H1 (cell line): ENCODE data around the gene SPACA4. TPM values are rescaled to one million over a fixed set of nuclear protein-coding genes. Genes with fewer than 3 reads are reported as not detected.

ENCODE experiments used
- CTCF ChIA-PET: fragments of 300-600 bp; sonication (Branson Sonifier 250); formaldehyde crosslinking; loops from one replicate; lab custom pipeline; 2021; ENCODE audit not compliant: partially characterized antibody; lab: Charles Lee
- POLR2A ChIA-PET: fragments of 300-600 bp; sonication (Branson Sonifier 250); formaldehyde crosslinking; loops from one replicate; lab custom pipeline; 2021; ENCODE audit warnings: inconsistent platforms; ENCODE audit not compliant: partially characterized antibody; lab: Charles Lee
- DNase-seq, 2 experiments: peaks; one replicate each; pipeline versions ENCODE4 v3.0.0 to v3.0.0-alpha.2; 2010 to 2022; ENCODE audit warnings: low spot score in 2 of 2, low read depth in 1 of 2, mixed read lengths in 1 of 2
- FAIRE-seq: peaks from 2 replicates; lab custom pipeline; 2011; peaks lifted over from hg19 to GRCh38; lab: Jason Lieb, UNC
- H2AFZ ChIP-seq: 2 replicates; pipeline ENCODE4 v1.8.1; 2012; ENCODE audit warnings: low read length, inconsistent platforms
- H2AK5ac ChIP-seq: 2 replicates; pipeline ENCODE4 v1.6.1; 2013; ENCODE audit warnings: low read depth, low read length
- H2BK120ac ChIP-seq: replicated peaks from 2 replicates; pipeline ENCODE3; 2013; ENCODE audit warnings: low read depth, low read length, inconsistent platforms
- H2BK12ac ChIP-seq: 2 replicates; pipeline ENCODE4 v1.6.1; 2013; ENCODE audit warnings: low read depth, low read length
- H2BK15ac ChIP-seq: 2 replicates; pipeline ENCODE4 v1.6.1; 2013; ENCODE audit warnings: low read length
- H2BK20ac ChIP-seq: 2 replicates; pipeline ENCODE4 v1.6.1; 2013; ENCODE audit warnings: low read length
- H2BK5ac ChIP-seq: 2 replicates; pipeline ENCODE4 v1.6.1; 2013; ENCODE audit warnings: low read depth, low read length
- H3K14ac ChIP-seq: 2 replicates; pipeline ENCODE4 v1.6.1; 2013; ENCODE audit warnings: inconsistent platforms; ENCODE audit not compliant: insufficient read length
- H3K18ac ChIP-seq: 2 replicates; pipeline ENCODE4 v1.6.1; 2013; ENCODE audit warnings: low read length; ENCODE audit errors: extremely low read depth
- H3K23ac ChIP-seq: 2 replicates; pipeline ENCODE4 v1.6.1; 2013; ENCODE audit warnings: inconsistent platforms; ENCODE audit not compliant: insufficient read length
- H3K23me2 ChIP-seq: 2 replicates; pipeline ENCODE4 v1.6.1; 2013; ENCODE audit warnings: low read depth, low read length
- H3K27ac ChIP-seq: 2 replicates; pipeline ENCODE4 v1.6.1; 2011; ENCODE audit warnings: low read depth, low read length, inconsistent platforms
- H3K27me3 ChIP-seq, 4 experiments: replicated peaks in 1 of 4; 1 replicate in 1 of 4; 2 replicates in 3 of 4; pipeline versions ENCODE4 v1.6.1 to v1.8.1; 2011 to 2013; ENCODE audit warnings: low read length in 3 of 4, mild to moderate bottlenecking in 3 of 4, inconsistent platforms in 2 of 4, mixed read lengths in 2 of 4, moderate library complexity in 1 of 4; ENCODE audit not compliant: control insufficient read depth in 3 of 4, insufficient read depth in 3 of 4; ENCODE audit errors: extremely low read depth in 1 of 4
- H3K36me3 ChIP-seq, 4 experiments: 2 replicates each; pipeline versions ENCODE4 v1.6.1 to v1.8.1; 2011 to 2013; ENCODE audit warnings: mild to moderate bottlenecking in 4 of 4, low read length in 3 of 4, moderate library complexity in 2 of 4, control low read depth in 1 of 4, inconsistent platforms in 1 of 4; ENCODE audit not compliant: insufficient read depth in 4 of 4, control insufficient read depth in 2 of 4
- H3K4ac ChIP-seq: replicated peaks from 2 replicates; pipeline ENCODE3; 2013; ENCODE audit warnings: low read length, low read depth, mixed read lengths, inconsistent platforms; ENCODE audit not compliant: insufficient read length
- H3K4me1 ChIP-seq, 4 experiments: replicated peaks in 1 of 4; 1 replicate in 1 of 4; 2 replicates in 3 of 4; pipeline versions ENCODE4 v1.6.1 to v1.8.1; 2011 to 2013; ENCODE audit warnings: low read length in 3 of 4, inconsistent platforms in 2 of 4, mixed read lengths in 1 of 4; ENCODE audit not compliant: insufficient read depth in 4 of 4, control insufficient read depth in 3 of 4
- H3K4me2 ChIP-seq, 2 experiments: 2 replicates each; pipeline versions ENCODE4 v1.6.1 to v1.8.1; 2011 to 2013; ENCODE audit warnings: low read depth in 2 of 2, low read length in 2 of 2, control low read depth in 1 of 2, inconsistent platforms in 1 of 2, mild to moderate bottlenecking in 1 of 2; ENCODE audit not compliant: insufficient read depth in 1 of 2
- H3K4me3 ChIP-seq, 4 experiments: fragments of 200-600, 300-600 bp in 1 of 4; sonication (generic), shearing (Covaris generic), sonication (Bioruptor Twin) in 1 of 4; 2 replicates each; pipeline versions ENCODE4 v1.5.1 to v1.8.1; 2011 to 2016; ENCODE audit warnings: low read length in 4 of 4, low read depth in 3 of 4, control low read depth in 2 of 4, inconsistent platforms in 2 of 4, mild to moderate bottlenecking in 2 of 4, mixed read lengths in 1 of 4, moderate library complexity in 1 of 4; ENCODE audit not compliant: insufficient read depth in 2 of 4; ENCODE audit errors: extremely low read depth in 1 of 4
- H3K56ac ChIP-seq: replicated peaks from 2 replicates; pipeline ENCODE3; 2013; ENCODE audit warnings: low read depth, mild to moderate bottlenecking, mixed read lengths, low read length, inconsistent platforms; ENCODE audit not compliant: insufficient read length
- H3K79me1 ChIP-seq: 2 replicates; pipeline ENCODE4 v1.6.1; 2013; ENCODE audit warnings: low read depth, low read length, control low read depth
- H3K79me2 ChIP-seq, 2 experiments: 2 replicates each; pipeline versions ENCODE4 v1.6.1 to v1.8.1; 2012 to 2013; ENCODE audit warnings: low read length in 2 of 2, mild to moderate bottlenecking in 2 of 2, inconsistent platforms in 1 of 2; ENCODE audit not compliant: insufficient read depth in 2 of 2, control insufficient read depth in 1 of 2
- H3K9ac ChIP-seq, 4 experiments: replicated peaks in 1 of 4; 1 replicate in 1 of 4; 2 replicates in 3 of 4; pipeline versions ENCODE4 v1.6.1 to v1.8.1; 2011 to 2013; ENCODE audit warnings: low read depth in 3 of 4, low read length in 3 of 4, control low read depth in 2 of 4, mild to moderate bottlenecking in 2 of 4, moderate library complexity in 2 of 4, inconsistent platforms in 1 of 4; ENCODE audit errors: extremely low read depth in 1 of 4
- H3K9me3 ChIP-seq, 2 experiments: 2 replicates each; pipeline versions ENCODE4 v1.6.1 to v1.8.1; 2012 to 2013; ENCODE audit warnings: mild to moderate bottlenecking in 2 of 2, moderate library complexity in 2 of 2, control low read depth in 1 of 2, inconsistent platforms in 1 of 2, low read depth in 1 of 2, low read length in 1 of 2, mixed read lengths in 1 of 2; ENCODE audit not compliant: insufficient read depth in 2 of 2
- H4K20me1 ChIP-seq, 2 experiments: replicated peaks in 1 of 2; 2 replicates each; pipeline versions ENCODE3 to v1.8.1; 2011 to 2013; ENCODE audit warnings: inconsistent platforms in 2 of 2, low read length in 2 of 2, mild to moderate bottlenecking in 1 of 2; ENCODE audit not compliant: insufficient read depth in 2 of 2, control insufficient read depth in 1 of 2
- H4K5ac ChIP-seq: 2 replicates; pipeline ENCODE4 v1.6.1; 2013; ENCODE audit warnings: low read length, low read depth, mixed read lengths, inconsistent platforms; ENCODE audit not compliant: insufficient read length
- H4K8ac ChIP-seq: 2 replicates; pipeline ENCODE4 v1.8.0; 2013; ENCODE audit warnings: mild to moderate bottlenecking, moderate library complexity, low read length, inconsistent platforms; ENCODE audit not compliant: insufficient read depth; ENCODE audit errors: extremely low read depth
- H4K91ac ChIP-seq: replicated peaks from 2 replicates; pipeline ENCODE3; 2013; ENCODE audit warnings: low read length, mixed read lengths, inconsistent platforms; ENCODE audit not compliant: insufficient read length
- FOSL1 ChIP-seq: IDR thresholded peaks from 2 replicates; pipeline ENCODE4 v1.6.1; 2011; ENCODE audit warnings: mild to moderate bottlenecking, low read depth, low read length, moderate library complexity; ENCODE audit not compliant: insufficient read depth
- GABPA ChIP-seq: IDR thresholded peaks from 2 replicates; pipeline ENCODE4 v1.6.1; 2011; ENCODE audit warnings: mild to moderate bottlenecking, low read length, moderate library complexity, borderline replicate concordance; ENCODE audit not compliant: insufficient read depth
- SIN3A ChIP-seq, 2 experiments: IDR thresholded peaks in 1 of 2; conservative IDR thresholded peaks in 1 of 2; 2 replicates each; pipeline ENCODE4 v1.6.1; 2011 to 2012; ENCODE audit warnings: low read length in 2 of 2, improper control_type of control experiment in 1 of 2, low read depth in 1 of 2, mild to moderate bottlenecking in 1 of 2
- SP4 ChIP-seq: IDR thresholded peaks from 2 replicates; pipeline ENCODE4 v1.6.1; 2012; ENCODE audit warnings: low read length, inconsistent platforms
- TCF12 ChIP-seq: IDR thresholded peaks from 2 replicates; pipeline ENCODE4 v1.6.1; 2011; ENCODE audit warnings: low read depth, mild to moderate bottlenecking, low read length
- USF2 ChIP-seq: IDR thresholded peaks from 2 replicates; pipeline ENCODE4 v1.6.1; 2011; ENCODE audit warnings: low read length, improper control_type of control experiment
- WGBS, 2 experiments: shearing (Covaris generic) in 1 of 2; methylation state at CpG; one replicate each; pipeline versions ENCODE4 v1.1.6 to v1.1.7; 2013 to 2015; ENCODE audit warnings: low lambda C conversion rate in 2 of 2, mixed read lengths in 2 of 2, inconsistent platforms in 1 of 2, low coverage in 1 of 2, missing lambda C conversion rate in 1 of 2; ENCODE audit not compliant: insufficient replicate concordance in 2 of 2, insufficient coverage in 1 of 2, insufficient read length in 1 of 2; ENCODE audit errors: extremely low coverage in 1 of 2, missing lambda C conversion rate in 1 of 2; 5-methylcytosine and 5-hydroxymethylcytosine counted together
- polyA plus RNA-seq, 7 experiments: library from polyadenylated mRNA; depleted of rRNA in 3 of 7; stranded (reverse) in 5 of 7; unstranded in 2 of 7; fragments of >200 nt in 5 of 7; fragments of 200-250 nt in 2 of 7; gene quantifications; 1 replicate in 5 of 7; 2 replicates in 1 of 7; 4 replicates in 1 of 7; pipeline versions ENCODE4 v1.2.1 to v1.2.3, GENCODE V29; 2011 to 2013; ENCODE audit warnings: missing spikeins in 2 of 7, mixed read lengths in 2 of 7
- total RNA-seq: library from RNA; stranded (reverse); fragmentation: NEBNext Ultra II Directional; extraction: Animal tissue kit (Norgen Biotek cat#: 25700); gene quantifications from 2 replicates; pipeline ENCODE4 v1.2.1, GENCODE V29; 2021
- TF ChIP-seq, protein P1 (sequence below): IDR thresholded peaks from 2 replicates; pipeline ENCODE4 v1.6.1; 2012; ENCODE audit warnings: low read length, inconsistent platforms

SPACA4 gene
- total and polyA plus RNA-seq, 2 of the 8 experiments (the other 6 are each of a cell fraction or from before 2014, with no cell fraction given) = not detected

DNA sequence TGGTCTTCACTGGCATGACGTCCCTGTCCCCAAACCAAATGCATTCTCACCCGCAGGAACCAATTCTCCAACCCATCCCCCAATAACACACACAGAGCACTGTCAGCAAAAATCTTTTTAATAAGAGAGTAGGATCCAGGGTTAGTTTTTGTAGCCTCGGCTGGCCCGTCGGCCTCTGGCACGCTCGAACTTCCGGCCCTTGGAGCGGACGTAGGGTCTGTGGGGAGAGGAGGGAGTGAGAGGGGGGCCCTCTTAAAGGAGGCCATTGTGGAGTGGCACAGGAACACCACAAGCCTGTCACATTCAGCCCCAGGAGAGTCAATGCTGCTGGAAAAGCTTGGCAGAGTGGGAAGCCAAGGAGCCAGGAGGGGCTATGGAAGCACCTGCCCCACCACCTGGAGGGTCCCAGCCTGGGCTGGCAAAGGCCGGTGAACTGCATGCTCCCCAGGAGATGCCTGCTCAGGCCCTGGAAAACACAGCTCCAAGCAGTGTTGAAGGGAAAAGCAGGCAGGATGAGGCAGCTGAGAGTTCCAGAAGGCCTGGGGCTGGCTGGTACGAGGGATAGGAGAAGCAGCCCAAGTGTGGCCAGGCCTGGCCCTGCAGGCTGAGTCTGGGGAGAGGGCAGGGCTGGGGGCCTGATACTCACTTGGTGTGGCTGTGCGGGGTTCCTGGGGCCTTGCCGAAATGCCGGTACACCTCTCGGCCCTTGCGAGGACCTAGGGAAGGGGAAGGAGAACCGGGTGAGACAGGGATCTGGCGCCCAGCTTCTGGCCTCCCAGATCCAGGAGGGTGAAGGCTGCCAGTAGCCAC is 8.9 kb downstream of the SPACA4 start:
- H3K4me2 ChIP-seq = peak overlapping the region; percentile 58 to 66
- 72% methylated on average over 19 of the region's 19 CpGs; no CpG with 5 or more reads in 1 of the 2 experiments for WGBS, 2 experiments
- CTCF ChIA-PET = interaction anchor here (1.3 to 7.2 kb wide), 4 partner anchors 9 to 126 kb away, joined by 3 to 37 read pairs (median 4); partner anchors contain the start of gene SPACA4
- TF ChIP-seq SP4 (no peak), USF2 (no peak), FOSL1 (no peak), SIN3A (conservative IDR thresholded peaks at IDR 0.05 in 1 of 2, IDR thresholded peaks at IDR 0.05 in 1 of 2; ENCODE audit: low read depth in 1 of 2, low read length in 2 of 2) (0 out of 4 replicates have a peak, but pooled peaks of 1 of the 2 experiments have one; percentile 22), TCF12 (no peak), GABPA (peak; percentile 19; the same call in 1 of the 2 replicates)
- TF ChIP-seq, protein P1, sequence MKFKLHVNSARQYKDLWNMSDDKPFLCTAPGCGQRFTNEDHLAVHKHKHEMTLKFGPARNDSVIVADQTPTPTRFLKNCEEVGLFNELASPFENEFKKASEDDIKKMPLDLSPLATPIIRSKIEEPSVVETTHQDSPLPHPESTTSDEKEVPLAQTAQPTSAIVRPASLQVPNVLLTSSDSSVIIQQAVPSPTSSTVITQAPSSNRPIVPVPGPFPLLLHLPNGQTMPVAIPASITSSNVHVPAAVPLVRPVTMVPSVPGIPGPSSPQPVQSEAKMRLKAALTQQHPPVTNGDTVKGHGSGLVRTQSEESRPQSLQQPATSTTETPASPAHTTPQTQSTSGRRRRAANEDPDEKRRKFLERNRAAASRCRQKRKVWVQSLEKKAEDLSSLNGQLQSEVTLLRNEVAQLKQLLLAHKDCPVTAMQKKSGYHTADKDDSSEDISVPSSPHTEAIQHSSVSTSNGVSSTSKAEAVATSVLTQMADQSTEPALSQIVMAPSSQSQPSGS = no peak

More for the DNA sequence above, 8.9 kb downstream of the SPACA4 start:
- Histone ChIP-seq H3K27ac (peak overlapping the region; percentile 80), H3K23ac (no peak overlapping the region), H3K18ac (no peak overlapping the region; the same call in none of the 2 replicates), H2BK12ac (no peak overlapping the region; the same call in 1 of the 2 replicates), H3K79me2 (peaks cover 20 to 31% of the 10 kb centered on the region in 2 experiments), H3K4me3 (peak overlapping the region in 3 of 4 experiments; percentile 10 to 50 (median 32); a peak in 5 of 8 replicates), H3K23me2 (peaks cover 4% of the 10 kb centered on the region; the same call in 1 of the 2 replicates), H4K91ac (no peak overlapping the region), H2BK20ac (no peak overlapping the region), H3K79me1 (peaks cover 4% of the 10 kb centered on the region; the same call in 1 of the 2 replicates), H4K5ac (peak overlapping the region; percentile 5), H3K56ac (no peak overlapping the region), H2BK120ac (no peak overlapping the region), H2AFZ (no peak overlapping the region), H3K36me3 (peaks cover 17 to 32% (median 21%) of the 10 kb centered on the region in 4 experiments), H3K27me3 (no peaks in the 10 kb centered on the region), H3K9me3 (no peaks in the 10 kb centered on the region), H2AK5ac (no peak overlapping the region), H3K14ac (no peak overlapping the region), H3K4me1 (peaks cover 3 to 45% (median 36%) of the 10 kb centered on the region in 4 experiments), H2BK5ac (peak overlapping the region; percentile 88), H3K4ac (no peak overlapping the region), H4K20me1 (peaks cover 25 to 39% of the 10 kb centered on the region in 2 experiments), H2BK15ac (no peak overlapping the region), H4K8ac (no peak overlapping the region; the same call in 1 of the 2 replicates), H3K9ac (peak overlapping the region in 3 of 4 experiments; percentile 13 to 26 (median 24); a peak in 2 of 7 replicates)
- no peak for FAIRE-seq
- no peak for DNase-seq
- POLR2A ChIA-PET = interaction anchor here (0.6 to 30.9 kb wide), 30 partner anchors 3 to 318 kb away, joined by 3 to 788 read pairs (median 4); partner anchors contain the start of genes CA11, DBP, DHDH and FAM83E
